COR-L47 (cell line): Measurements from ENCODE around the gene NEGR1.

Source experiments
- DNase-seq: peaks from one replicate; lab custom pipeline; 2025; lab: John Stamatoyannopoulos, UW

Gene NEGR1

DNA sequence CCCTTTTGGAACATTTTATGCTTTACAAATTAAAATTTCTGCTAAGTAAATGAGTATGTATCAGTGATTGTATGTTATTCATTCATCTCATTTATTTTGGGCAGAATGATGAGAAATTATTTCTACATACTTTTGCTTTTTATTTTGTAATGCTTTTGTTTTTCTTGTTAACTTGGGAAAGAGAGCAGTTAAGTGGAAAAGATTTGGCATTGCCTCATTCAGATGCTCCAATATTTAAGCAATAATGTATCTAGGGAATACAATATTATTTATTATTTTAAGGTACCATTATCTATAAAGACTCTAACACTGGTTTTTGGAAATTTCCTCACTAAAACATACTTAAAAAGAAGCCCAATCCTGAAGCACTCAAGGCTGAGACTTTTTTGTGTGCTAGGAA, 431.8 kb downstream of the NEGR1 start:
- DNase-seq: no peak

DNA sequence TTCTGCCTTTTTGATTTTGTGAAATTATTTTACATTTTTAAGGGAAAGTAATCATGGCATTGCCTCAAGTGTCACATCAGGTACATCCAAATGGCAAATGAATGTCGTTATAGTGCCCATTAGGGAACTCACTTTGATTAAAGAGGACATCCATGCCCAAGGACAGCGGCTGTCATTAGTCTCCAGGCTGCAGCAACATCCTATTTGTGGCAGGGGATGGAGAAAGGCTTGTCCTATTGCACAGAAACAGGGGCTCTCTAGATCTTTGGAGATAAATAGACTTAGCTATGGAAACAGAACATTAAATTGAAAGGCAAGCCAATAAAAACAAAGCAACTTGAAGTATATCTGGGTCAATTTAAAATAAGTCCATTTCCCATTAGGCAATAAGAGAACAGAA, 439.3 kb downstream of the NEGR1 start:
- DNase-seq: no peak

DNA sequence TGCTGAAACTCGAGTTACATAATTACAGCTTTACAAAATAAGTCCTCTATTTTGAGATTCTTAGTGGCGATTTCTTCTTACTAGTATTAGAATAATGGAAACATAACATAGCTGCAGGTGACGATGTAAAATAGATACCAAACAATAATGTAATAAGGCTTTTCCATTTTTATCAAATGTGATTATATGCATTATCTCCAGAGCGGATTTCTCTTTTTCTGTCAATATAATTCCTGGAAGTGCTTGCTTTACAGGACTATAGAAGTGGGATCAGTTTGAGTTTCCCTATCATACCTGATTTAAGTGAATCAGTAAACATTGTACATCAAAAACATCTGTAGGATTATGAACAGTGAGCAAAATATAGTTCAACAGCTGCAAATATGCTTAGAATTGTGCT, 442.5 kb downstream of the NEGR1 start:
- no peak for DNase-seq

DNA sequence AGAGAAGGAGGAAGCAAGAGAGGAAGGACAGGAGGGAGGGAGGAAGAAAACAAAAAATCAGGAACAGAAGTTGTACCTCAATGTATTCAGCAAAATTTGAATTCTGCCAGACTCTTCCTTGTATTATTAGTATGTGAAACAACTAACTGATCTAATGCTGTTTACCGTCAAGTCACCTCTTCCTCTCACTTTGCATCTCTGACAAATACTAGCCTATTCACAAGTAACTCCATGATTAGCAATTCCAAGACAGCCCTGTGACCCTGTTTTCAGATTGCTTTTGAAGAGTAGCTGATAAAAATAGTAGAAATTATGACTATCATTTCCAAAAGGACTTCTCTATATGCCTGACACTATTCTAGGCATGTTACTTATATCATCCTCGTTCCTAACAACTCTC, 445.4 kb downstream of the NEGR1 start:
- DNase-seq: no peak

DNA sequence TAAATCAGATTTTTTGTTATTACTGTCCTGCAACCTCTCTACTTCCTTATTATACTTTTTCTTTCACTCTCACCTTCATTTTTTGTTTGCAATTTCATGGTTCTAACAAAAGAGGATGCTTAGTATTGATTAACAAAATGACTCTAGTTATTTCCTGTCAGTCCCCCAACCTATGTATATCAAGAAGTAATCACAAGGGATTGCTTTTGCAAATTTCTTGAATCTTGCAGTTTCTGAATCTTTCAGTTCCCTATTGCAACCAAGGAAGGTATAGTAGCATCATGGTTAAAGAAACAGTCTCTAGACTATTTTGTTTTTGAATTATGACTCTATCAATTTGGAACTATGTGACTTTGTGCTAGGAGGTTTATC, 446.9 kb downstream of the NEGR1 start:
- no peak for DNase-seq

DNA sequence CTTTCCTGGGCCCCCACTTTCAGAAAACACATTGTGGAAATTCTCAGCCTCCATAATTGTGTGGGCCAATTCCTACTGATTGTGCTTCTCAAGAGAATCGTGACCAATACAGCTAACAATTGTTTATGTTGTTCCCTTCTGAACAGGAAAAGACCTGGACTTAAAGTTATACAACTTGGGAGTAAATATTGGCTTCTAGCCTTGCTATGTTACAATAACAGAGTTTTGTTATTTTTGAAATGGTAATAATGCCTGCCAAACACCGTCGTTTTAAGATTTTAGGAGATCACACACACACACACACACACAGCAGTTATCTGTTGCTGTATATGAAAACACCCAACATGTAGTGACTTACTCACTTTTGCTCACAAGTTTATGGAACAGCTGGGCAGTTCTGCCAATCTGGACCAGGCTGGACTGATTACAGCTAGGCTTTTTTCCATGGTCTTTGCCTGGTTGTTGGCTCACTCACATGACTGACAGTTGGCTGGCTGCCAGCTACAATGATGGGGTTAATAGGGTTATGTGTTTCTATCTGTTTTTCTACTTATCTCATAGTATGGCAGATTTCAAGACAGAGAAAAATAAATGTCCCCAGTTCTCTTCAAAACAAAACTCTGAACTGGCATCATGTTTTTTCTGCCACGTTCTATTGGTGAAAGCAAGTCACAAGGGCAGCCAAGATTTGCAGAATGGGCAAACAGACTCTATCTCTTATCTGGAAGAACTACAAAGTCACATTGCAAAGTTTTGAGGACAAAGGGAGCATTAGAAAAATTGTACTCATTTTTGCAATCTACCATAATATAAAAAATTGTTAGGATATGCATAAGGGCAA, 447.5 kb downstream of the NEGR1 start:
- DNase-seq: peak; percentile 6

DNA sequence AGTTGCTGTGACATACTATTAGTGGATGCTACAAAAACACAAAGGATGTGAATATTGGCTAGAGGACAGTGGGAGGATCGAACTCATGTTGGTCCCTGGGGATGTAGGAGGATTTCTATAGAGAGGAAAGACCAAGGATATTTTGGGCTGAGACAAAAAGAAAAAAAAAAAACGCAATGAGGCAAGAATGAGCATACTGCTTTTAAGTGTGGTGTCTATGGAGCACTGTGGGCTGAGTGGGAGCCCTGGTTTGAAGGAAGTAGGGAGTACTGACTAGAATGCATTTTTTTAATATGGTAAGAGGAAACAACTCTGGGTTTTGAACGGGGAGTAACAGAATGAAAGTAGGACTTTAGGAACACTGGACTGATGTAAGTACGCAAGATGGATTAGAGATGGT, 450.7 kb downstream of the NEGR1 start:
- no peak for DNase-seq

DNA sequence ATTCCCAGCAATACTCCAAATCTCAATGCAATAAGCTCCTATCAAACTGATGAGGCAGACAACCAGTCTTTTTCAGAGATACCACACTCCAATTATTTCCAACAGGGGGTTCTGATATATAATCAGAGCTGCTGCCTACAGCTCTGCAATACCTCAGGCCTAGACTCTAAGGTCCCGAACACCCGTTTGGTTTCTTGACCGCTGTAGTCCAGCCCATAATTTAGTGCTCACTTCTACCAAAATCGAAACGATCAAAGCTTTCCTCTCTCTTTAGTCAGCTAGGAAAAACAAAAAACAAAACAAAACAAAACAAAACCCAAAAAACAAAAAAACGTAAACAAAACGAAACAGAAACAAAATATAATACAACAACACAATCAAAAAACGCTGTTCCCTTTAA, 453.0 kb downstream of the NEGR1 start:
- no peak for DNase-seq

DNA sequence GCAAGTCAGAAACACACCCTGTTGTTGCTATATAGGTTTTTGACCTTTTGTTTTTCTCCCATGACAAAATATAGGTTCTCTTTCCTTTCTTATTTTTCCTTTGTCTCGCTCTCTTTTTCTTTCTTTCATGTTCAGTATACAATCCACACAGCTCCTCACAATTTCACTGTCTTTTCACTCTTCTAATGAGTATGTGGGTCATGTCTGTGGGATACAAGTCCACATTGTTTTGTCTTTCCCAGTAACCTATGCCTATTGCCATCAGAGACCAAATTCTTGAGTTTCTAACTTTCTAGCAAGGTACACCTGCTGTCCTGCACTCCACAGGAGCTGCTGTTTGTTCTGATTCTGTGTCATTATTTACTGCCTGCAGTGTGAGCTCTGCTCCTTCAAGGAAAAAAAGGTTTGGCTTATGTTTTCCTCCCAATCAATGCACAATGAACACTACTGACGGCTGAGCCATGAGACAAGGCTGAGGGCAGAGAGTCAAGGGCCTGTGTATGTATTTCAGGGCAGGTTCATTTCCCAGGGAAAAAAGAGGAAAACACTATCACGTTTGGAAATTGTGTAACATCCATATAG, 453.8 kb downstream of the NEGR1 start:
- DNase-seq: peak; percentile 7

DNA sequence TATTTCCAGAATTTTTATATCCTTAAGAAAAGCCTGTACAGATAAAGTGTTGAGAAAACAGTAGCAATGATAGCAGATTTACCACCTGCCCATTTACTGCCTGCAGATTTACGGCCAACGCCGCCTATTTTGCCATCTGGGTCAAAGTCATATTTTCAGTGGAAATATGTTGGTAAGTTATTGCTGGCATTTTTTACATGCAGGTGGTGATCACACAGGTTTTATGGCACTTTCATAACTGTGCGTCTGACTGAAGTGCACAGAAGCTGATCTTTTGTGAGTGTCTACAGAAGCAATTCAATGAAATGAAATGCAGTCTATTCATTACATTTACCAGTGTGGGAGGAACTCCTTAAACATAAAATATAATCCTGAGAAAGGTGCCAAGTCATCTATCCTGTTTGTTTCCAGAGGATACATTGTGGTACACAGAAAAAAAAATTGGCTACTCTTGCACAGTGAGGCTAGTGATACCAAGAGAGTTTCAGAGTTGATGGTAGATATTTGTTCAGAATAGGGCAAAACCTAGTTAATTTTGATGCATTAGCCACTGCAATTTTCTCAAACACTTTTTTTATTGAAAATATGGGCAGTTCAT, 458.5 kb downstream of the NEGR1 start:
- DNase-seq: no peak

DNA sequence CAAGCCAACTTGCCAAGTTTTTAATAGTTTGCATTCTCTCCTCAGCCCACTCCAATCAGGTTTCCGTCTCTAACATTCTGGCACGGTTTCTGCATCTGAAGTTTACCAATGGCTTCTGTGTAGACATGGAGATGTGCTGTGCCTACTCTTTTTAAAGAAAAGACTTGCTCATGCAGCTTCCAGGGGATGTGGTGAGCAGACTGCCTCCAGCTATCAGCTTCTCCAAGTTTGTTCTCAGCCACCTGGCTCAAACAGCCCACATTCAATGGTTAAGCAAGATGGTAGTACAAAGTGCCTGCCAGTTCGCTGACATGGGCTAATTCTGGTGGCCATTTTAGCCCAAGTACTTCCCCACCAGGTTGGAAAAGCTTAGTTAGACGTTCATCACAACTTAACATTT, 465.3 kb downstream of the NEGR1 start:
- DNase-seq: no peak

DNA sequence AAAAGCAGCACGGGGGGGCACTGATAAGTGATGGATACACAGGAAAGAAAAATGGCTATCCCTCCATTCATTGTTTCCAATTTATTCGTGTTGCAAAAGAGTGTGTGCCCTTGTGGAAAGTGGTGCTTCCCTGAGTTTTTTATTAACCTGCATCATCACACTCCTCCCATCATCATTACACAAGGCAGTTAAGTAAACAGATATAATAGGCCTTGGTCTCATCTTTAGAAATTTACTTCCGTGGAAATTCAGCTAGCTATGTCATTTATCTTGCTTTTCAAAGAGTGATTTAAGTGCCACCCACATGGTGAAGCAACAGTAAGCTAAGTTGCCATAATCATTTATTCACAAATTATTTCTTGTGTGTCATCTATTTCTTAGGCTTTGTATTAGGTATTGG, 473.3 kb downstream of the NEGR1 start:
- peak; percentile 35 for DNase-seq

DNA sequence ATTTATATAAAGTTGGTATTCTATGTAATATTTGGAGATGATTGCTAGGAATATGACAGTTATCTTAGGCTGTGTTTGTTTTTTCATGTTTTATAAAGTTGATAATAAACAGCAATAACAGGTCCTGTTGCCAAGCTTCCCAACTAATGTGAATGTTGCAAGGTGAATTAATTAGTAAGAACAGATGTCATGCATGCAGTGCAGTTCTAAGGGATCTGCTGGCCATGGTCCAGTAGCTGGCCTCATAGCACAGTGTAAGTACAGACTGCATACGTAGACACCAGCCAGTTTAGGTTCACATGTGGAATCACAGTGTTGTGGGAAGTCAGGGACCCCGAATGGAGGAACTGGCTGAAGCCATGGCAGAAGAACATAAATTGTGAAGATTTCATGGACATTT, 478.2 kb downstream of the NEGR1 start:
- DNase-seq: peak; percentile 62

DNA sequence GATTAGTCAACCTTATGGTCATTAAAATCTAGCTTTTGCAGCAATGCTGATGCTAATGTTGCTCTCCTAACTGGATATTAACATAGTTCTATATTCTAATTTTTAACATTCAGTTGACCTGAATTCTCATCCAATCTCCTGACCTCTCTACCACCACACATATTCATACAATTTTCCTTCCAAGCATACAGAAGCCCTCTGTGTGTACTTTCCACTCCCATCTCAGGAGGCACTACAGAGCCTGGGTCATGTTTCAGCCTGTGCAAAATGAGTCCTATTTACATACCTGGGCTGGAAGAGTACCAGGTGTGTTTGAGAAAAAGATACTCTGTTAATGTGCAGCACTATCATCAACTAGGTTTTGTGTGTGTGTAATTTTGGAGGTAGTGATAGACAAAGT, 486.3 kb downstream of the NEGR1 start:
- no peak for DNase-seq

DNA sequence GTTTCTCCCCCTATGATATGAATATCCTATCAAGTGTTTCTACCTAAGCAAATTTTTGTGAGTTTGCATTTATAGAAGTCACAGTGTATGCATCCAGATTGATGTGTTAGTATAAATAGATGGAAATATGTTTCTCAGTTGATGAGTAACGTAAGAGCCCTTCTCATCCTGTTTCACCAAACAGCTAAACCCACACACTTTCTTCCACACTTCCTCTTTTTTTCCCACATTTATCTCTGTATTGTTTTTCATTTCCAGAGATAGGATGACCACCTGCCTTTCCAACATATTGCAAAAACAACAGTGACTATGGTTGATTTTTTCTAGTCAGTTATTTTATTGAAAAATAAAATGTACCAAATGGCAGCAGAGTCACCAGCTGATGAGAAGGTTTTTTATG, 490.1 kb downstream of the NEGR1 start:
- no peak for DNase-seq

DNA sequence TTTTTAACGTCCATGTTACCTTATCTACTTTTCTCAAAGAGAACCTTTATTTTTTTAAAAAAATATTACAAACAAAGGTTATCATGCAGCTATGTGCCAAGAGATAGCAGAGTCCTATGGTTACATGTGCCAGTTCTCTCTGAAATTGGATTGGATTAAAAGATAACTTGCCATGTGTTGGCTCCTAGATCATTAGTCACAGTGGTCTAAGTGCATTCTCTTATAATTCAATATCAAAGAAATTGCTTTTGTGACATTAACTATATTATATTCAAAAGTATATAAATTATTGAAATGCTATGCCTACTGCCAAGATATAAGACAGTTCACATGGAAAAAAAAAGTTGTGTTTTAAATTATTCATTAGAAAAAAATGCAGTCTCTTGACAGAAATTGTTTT, 494.2 kb downstream of the NEGR1 start:
- no peak for DNase-seq

DNA sequence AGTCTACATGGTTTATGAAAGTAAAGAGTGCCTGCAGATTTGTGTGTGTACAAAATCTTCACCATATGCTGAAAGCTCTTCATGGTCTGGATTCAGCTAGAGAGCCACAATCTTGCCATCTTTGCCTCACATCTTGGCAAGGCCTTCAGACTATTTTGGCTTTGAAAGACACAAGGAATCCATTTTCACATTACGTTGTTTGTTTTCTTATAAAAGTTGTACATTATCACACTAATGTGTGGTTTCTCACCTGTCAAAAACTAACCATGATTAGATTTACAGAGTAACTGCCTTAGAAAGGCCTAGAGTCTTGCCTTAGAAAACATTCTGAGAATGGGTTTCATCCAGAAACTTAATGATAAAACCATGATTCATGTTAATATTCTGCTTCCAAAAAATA, 494.6 kb downstream of the NEGR1 start:
- DNase-seq: no peak

DNA sequence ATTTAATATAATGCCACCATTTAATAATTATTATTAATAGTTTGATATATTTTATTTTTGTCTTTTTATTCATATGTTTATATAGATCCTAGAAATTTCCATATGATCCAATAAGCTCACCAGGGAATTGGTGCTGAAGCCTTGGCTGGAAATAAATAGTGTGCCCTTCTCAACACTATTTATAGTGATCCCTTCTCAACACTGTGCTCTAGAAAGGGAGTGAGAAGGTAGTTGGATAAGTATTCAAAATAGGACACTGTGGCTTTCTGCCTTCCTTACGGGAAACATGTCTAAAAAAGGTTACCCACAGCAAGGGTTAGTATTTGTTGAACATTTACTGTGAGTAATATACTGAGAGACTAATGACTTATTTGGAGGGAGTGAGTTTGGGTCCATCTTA, 496.1 kb downstream of the NEGR1 start:
- no peak for DNase-seq

DNA sequence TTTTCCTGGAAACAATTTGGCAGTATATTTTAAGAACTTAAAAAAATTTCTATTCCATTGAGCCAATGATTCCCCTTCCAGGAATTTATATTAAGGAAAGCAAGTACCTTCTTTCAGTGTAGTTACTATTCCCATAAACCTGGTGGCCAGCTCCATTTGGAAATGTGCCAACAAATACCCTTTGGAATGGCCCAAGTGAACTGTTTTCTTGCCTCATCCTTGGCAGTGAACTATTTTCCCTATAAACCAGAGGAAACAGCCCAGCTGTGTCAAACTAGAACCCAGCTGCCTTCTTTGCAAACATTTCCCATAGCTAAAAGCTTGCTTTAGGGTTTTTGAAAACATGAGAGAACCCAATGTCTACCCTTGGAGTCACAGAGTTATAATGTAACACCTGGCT, 496.9 kb downstream of the NEGR1 start:
- DNase-seq: no peak

DNA sequence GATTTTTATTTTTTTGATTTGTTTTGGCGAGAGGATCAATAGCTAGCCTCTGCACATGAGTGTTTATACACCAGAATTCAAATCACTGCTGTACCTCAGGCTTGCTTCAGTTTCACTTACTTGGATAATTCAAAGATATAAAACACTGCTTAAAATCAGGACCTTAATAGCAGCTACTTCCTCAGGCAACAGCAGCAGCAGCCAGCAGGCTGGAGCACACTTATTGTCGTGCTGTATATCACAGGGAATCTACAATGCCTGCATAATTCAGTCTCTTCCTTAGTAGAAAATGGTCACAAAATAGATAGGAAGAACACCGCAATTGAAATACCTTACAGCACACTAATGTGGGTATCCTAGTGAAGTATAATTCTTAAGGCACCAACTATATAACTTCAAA, 497.3 kb downstream of the NEGR1 start:
- DNase-seq: no peak

DNA sequence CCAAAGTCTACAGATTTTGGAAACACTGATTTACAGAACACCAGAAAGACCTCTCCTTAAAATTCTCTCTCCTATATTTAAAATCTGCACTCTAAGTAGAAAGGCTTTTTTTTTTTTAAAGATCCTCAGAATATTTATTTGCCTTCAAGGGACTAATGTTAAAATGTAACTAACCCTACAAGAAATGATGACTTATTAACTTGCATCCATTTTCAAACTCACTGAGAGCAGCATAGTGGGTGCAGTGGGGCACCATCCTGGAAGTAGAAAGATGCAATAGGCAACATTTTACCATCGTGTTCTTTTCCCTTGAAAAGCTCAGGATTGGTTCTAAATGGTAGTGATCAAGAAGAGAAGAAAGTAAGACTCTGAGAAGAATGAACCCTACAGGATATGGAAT, 498.1 kb downstream of the NEGR1 start:
- DNase-seq: no peak

DNA sequence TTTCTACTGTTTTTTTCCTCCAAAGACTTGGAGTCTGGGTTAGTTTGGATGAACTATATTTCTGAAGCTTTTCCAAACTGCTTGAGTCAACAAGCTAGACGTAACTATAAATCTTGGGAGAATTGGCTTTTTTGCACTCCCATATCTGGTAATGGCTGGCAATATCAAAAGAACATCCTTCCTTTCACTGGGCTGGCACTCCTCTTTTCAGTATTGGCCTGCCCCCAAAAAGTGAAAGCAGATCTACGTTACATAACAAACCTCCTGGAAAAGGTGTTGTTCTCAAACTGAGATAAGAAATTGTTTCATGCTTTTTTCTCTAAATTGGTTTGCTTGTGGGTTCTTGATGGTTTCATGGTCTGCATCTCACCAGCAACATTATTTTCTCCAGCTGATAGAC, 499.3 kb downstream of the NEGR1 start:
- DNase-seq: no peak

DNA sequence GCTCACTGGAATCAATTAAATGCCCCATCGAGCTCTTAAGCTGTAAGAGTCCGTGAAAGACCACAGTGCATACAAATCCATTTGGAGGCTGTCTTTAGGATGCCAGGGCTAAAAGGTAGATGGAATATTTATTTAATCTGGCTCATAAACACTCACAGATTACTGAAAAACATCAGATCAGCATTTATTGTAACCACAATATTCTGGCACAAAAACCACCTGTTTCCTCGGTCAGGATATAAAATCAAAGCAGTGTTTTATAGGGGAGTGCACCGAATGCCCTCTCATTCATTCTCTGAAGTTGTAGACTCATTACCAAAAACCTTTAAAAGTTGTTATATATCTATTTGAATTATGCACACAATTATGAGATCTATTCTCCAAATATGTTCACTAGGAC, 500.9 kb downstream of the NEGR1 start:
- DNase-seq: no peak

DNA sequence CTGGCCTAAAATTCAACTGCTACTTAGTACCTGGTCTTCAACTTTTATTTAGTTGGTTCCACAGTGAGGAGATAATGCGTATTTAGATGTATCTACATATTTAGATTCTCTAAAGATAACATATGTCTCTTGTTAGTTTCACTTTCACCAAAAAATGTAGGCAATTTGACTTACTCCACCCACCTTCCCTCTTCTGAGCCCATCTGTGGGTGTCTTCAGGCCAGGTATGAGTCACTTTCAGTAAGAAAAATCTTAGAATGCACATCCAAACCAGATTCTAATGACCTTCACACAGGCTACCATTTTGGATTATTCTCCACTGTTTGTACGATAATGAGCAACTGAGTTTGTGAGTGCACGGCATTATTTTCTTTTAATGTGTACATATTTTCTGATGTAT, 501.7 kb downstream of the NEGR1 start:
- no peak for DNase-seq
